ENCODE measurements around the gene RFX3.

RFX3 gene

DNA sequence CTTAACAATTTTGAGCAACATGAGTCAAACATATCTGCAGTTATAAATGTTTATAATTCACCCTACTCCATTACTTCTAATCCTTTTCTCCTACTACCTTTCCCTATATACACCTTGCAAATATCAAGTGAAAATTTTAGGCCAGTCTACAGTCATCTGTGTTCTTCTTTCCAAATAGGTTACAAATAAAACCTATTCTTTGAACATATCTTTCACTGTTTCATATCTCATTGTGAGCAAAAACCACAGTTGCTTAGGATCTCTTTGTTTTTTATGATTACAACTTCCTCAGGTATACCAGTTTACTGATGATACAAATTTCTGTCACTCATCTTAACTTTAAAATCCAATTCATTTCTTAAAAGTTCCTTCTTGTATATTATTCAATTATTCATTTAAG, 34.4 kb downstream of the RFX3 start:
- H2AFZ ChIP-seq (ENCODE audit: low read depth, low read length): no peak overlapping the region
- H3K4me2 ChIP-seq (ENCODE audit: insufficient read depth, low read length): no peak overlapping the region
- no peaks in the 10 kb centered on the region for H4K20me1 ChIP-seq (ENCODE audit: insufficient read depth, low read length)
- no peak for DNase-seq
- H3K9ac ChIP-seq (ENCODE audit: low read depth, low read length): no peak overlapping the region
- H3K36me3 ChIP-seq (ENCODE audit: insufficient read depth, low read length): no peaks in the 10 kb centered on the region
- no peak overlapping the region for H3K27ac ChIP-seq (ENCODE audit: low read length)
- no peaks in the 10 kb centered on the region for H3K27me3 ChIP-seq (ENCODE audit: insufficient read depth, low read length, poor library complexity)
- H3K4me3 ChIP-seq (ENCODE audit: low read depth in 1 of 2, low read length in 2 of 2): no peak overlapping the region
- no peaks in the 10 kb centered on the region for H3K9me3 ChIP-seq (ENCODE audit: insufficient read depth, low read length, severe bottlenecking)
- TF ChIP-seq, protein P1, sequence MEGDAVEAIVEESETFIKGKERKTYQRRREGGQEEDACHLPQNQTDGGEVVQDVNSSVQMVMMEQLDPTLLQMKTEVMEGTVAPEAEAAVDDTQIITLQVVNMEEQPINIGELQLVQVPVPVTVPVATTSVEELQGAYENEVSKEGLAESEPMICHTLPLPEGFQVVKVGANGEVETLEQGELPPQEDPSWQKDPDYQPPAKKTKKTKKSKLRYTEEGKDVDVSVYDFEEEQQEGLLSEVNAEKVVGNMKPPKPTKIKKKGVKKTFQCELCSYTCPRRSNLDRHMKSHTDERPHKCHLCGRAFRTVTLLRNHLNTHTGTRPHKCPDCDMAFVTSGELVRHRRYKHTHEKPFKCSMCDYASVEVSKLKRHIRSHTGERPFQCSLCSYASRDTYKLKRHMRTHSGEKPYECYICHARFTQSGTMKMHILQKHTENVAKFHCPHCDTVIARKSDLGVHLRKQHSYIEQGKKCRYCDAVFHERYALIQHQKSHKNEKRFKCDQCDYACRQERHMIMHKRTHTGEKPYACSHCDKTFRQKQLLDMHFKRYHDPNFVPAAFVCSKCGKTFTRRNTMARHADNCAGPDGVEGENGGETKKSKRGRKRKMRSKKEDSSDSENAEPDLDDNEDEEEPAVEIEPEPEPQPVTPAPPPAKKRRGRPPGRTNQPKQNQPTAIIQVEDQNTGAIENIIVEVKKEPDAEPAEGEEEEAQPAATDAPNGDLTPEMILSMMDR (IDR thresholded peaks at IDR 0.05; ENCODE audit: borderline replicate concordance, extremely low read depth, low read length, poor library complexity, severe bottlenecking): no peak
- no peak for TF ChIP-seq EZH2 (IDR thresholded peaks at IDR 0.05; ENCODE audit: borderline replicate concordance, low read depth, low read length, severe bottlenecking)
- H3K79me2 ChIP-seq (ENCODE audit: insufficient read depth, low read length): 0 out of 2 replicates have a peak, but pooled peaks cover 5% of the 10 kb centered on the region
- ATAC-seq (ENCODE audit: insufficient read depth, low read depth): no peak
- H3K4me1 ChIP-seq (ENCODE audit: insufficient read depth, low read length): no peaks in the 10 kb centered on the region

DNA sequence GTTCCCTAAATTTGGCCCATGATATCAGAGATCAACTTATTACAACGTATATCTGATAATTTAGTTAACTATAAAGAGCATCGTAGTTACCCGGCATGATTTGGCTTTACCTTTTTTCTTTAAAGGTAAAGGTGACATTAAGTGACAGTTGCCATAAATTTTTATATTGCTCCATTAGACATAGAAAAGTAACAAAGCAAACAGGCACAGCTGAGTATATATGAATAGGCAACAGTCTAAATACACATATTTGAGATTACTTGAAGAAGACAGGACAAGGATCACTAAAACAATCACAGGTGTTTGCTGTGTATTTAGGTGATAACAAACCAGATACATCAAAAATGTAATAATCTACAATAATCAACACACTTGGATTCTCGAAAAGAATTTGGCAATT, 34.8 kb downstream of the RFX3 start:
- no peak for DNase-seq

DNA sequence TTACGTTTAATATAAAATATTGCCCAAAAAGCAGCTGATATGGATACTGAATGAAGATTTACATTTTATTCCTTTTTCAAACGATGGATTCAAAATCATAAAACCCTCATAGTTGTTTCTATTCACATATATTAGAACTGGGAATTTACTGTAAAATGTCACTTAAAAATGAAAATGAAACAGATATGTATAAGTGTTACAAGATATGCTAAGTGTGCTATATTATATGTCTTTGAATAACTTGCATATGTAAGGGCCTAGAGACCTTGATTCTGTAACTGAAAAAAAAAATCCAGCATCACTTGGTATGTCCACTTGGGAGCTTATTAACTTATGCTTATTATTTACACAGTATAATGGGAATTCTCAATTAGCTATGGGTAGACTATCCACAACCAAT, 43.2 kb downstream of the RFX3 start:
- Histone ChIP-seq H3K9ac (ENCODE audit: low read depth, low read length) (no peak overlapping the region), H3K4me3 (ENCODE audit: low read depth in 1 of 2, low read length in 2 of 2) (no peak overlapping the region), H4K20me1 (ENCODE audit: insufficient read depth, low read length) (no peaks in the 10 kb centered on the region), H3K27me3 (ENCODE audit: insufficient read depth, low read length, poor library complexity) (no peaks in the 10 kb centered on the region), H3K36me3 (ENCODE audit: insufficient read depth, low read length) (no peaks in the 10 kb centered on the region; the same call in 1 of the 2 replicates), H3K79me2 (ENCODE audit: insufficient read depth, low read length) (no peaks in the 10 kb centered on the region), H3K4me1 (ENCODE audit: insufficient read depth, low read length) (peaks cover 6% of the 10 kb centered on the region), H3K4me2 (ENCODE audit: insufficient read depth, low read length) (no peak overlapping the region), H3K9me3 (ENCODE audit: insufficient read depth, low read length, severe bottlenecking) (no peaks in the 10 kb centered on the region), H3K27ac (ENCODE audit: low read length) (no peak overlapping the region), H2AFZ (ENCODE audit: low read depth, low read length) (no peak overlapping the region)
- ATAC-seq (ENCODE audit: insufficient read depth, low read depth): no peak
- no peak for TF ChIP-seq EZH2 (IDR thresholded peaks at IDR 0.05; ENCODE audit: borderline replicate concordance, low read depth, low read length, severe bottlenecking)
- TF ChIP-seq, protein P1 (IDR thresholded peaks at IDR 0.05; ENCODE audit: borderline replicate concordance, extremely low read depth, low read length, poor library complexity, severe bottlenecking): no peak
- DNase-seq: no peak

More for the DNA sequence above, 34.8 kb downstream of the RFX3 start:
- H3K4me3 ChIP-seq (ENCODE audit: low read depth in 1 of 2, low read length in 2 of 2): no peak overlapping the region
- TF ChIP-seq EZH2 (IDR thresholded peaks at IDR 0.05; ENCODE audit: borderline replicate concordance, low read depth, low read length, severe bottlenecking): no peak
- TF ChIP-seq, protein P1 (IDR thresholded peaks at IDR 0.05; ENCODE audit: borderline replicate concordance, extremely low read depth, low read length, poor library complexity, severe bottlenecking): no peak
- H3K4me2 ChIP-seq (ENCODE audit: insufficient read depth, low read length): no peak overlapping the region
- 0 out of 2 replicates have a peak, but pooled peaks cover 5% of the 10 kb centered on the region for H3K79me2 ChIP-seq (ENCODE audit: insufficient read depth, low read length)
- H3K9ac ChIP-seq (ENCODE audit: low read depth, low read length): no peak overlapping the region
- no peaks in the 10 kb centered on the region for H3K36me3 ChIP-seq (ENCODE audit: insufficient read depth, low read length)
- no peaks in the 10 kb centered on the region for H4K20me1 ChIP-seq (ENCODE audit: insufficient read depth, low read length)
- ATAC-seq (ENCODE audit: insufficient read depth, low read depth): no peak
- H3K9me3 ChIP-seq (ENCODE audit: insufficient read depth, low read length, severe bottlenecking): no peaks in the 10 kb centered on the region
- H3K4me1 ChIP-seq (ENCODE audit: insufficient read depth, low read length): no peaks in the 10 kb centered on the region
- H2AFZ ChIP-seq (ENCODE audit: low read depth, low read length): no peak overlapping the region
- H3K27me3 ChIP-seq (ENCODE audit: insufficient read depth, low read length, poor library complexity): no peaks in the 10 kb centered on the region
- no peak overlapping the region for H3K27ac ChIP-seq (ENCODE audit: low read length)

DNA sequence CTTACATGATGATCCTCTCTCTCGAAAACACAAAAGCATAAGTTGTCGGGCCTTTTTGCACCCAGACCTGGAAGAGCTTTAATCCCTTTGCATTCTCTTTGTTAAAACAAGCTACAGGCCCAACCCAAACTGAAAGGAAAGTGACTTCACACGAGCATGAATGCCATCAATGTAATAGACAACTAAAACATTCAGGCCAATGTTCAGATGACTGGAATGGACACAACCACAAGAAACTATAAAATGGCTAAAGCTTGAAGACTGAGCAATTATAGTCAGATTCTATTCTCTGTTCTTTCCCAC, 45.5 kb downstream of the RFX3 start:
- DNase-seq (no peak), ATAC-seq (ENCODE audit: insufficient read depth, low read depth) (no peak)
- no peaks in the 10 kb centered on the region for H3K9me3 ChIP-seq (ENCODE audit: insufficient read depth, low read length, severe bottlenecking)
- no peak overlapping the region for H3K9ac ChIP-seq (ENCODE audit: low read depth, low read length)
- no peaks in the 10 kb centered on the region; the same call in 1 of the 2 replicates for H3K36me3 ChIP-seq (ENCODE audit: insufficient read depth, low read length)
- TF ChIP-seq, protein P1 (IDR thresholded peaks at IDR 0.05; ENCODE audit: borderline replicate concordance, extremely low read depth, low read length, poor library complexity, severe bottlenecking): no peak
- no peak for TF ChIP-seq EZH2 (IDR thresholded peaks at IDR 0.05; ENCODE audit: borderline replicate concordance, low read depth, low read length, severe bottlenecking)
- peaks cover 17% of the 10 kb centered on the region for H3K4me1 ChIP-seq (ENCODE audit: insufficient read depth, low read length)
- no peaks in the 10 kb centered on the region for H4K20me1 ChIP-seq (ENCODE audit: insufficient read depth, low read length)
- peaks cover 4% of the 10 kb centered on the region; the same call in 1 of the 2 replicates for H3K79me2 ChIP-seq (ENCODE audit: insufficient read depth, low read length)
- H3K27ac ChIP-seq (ENCODE audit: low read length): no peak overlapping the region
- no peak overlapping the region for H3K4me2 ChIP-seq (ENCODE audit: insufficient read depth, low read length)
- H3K27me3 ChIP-seq (ENCODE audit: insufficient read depth, low read length, poor library complexity): no peaks in the 10 kb centered on the region
- no peak overlapping the region for H3K4me3 ChIP-seq (ENCODE audit: low read depth in 1 of 2, low read length in 2 of 2)
- H2AFZ ChIP-seq (ENCODE audit: low read depth, low read length): no peak overlapping the region
